ENCODE data around the gene ABAT.

Gene ABAT

GRCh38 chr16:8667492-8667891, 6.9 kb upstream of the ABAT start:
- TF ChIP-seq CTCF (IDR thresholded peaks at IDR 0.05; ENCODE audit: low read depth, low read length): no peak
- TF ChIP-seq MYC (IDR thresholded peaks at IDR 0.05; ENCODE audit: low read depth, low read length): no peak
- no peak for TF ChIP-seq POLR2A (IDR thresholded peaks at IDR 0.05; ENCODE audit: extremely low read depth, insufficient read length)
- TF ChIP-seq, protein P1, sequence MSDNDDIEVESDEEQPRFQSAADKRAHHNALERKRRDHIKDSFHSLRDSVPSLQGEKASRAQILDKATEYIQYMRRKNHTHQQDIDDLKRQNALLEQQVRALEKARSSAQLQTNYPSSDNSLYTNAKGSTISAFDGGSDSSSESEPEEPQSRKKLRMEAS (IDR thresholded peaks at IDR 0.05; ENCODE audit: low read depth, low read length): no peak
- no peak overlapping the region for H3K4me3 ChIP-seq (ENCODE audit: low read depth, low read length)
- DNase-seq (ENCODE audit: low read depth): no peak

GRCh38 chr16:8668113-8668512, 6.3 kb upstream of the ABAT start:
- H3K4me3 ChIP-seq (ENCODE audit: low read depth, low read length): no peak overlapping the region
- no peak for TF ChIP-seq POLR2A (IDR thresholded peaks at IDR 0.05; ENCODE audit: extremely low read depth, insufficient read length)
- no peak for TF ChIP-seq MYC (IDR thresholded peaks at IDR 0.05; ENCODE audit: low read depth, low read length)
- TF ChIP-seq, protein P1 (IDR thresholded peaks at IDR 0.05; ENCODE audit: low read depth, low read length): no peak
- TF ChIP-seq CTCF (IDR thresholded peaks at IDR 0.05; ENCODE audit: low read depth, low read length): no peak
- no peak for DNase-seq (ENCODE audit: low read depth)

- DNase-seq (ENCODE audit: low read depth): no peak
- H3K4me3 ChIP-seq (ENCODE audit: low read depth, low read length): no peak overlapping the region
- TF ChIP-seq POLR2A (IDR thresholded peaks at IDR 0.05; ENCODE audit: extremely low read depth, insufficient read length) (no peak), MYC (IDR thresholded peaks at IDR 0.05; ENCODE audit: low read depth, low read length) (no peak), CTCF (IDR thresholded peaks at IDR 0.05; ENCODE audit: low read depth, low read length) (no peak)
- TF ChIP-seq, protein P1 (IDR thresholded peaks at IDR 0.05; ENCODE audit: low read depth, low read length): no peak
Measured at GRCh38 chr16:8669481-8669880, 4.9 kb upstream of the ABAT start.

- no peak for DNase-seq (ENCODE audit: low read depth)
- TF ChIP-seq MYC (IDR thresholded peaks at IDR 0.05; ENCODE audit: low read depth, low read length) (no peak), POLR2A (IDR thresholded peaks at IDR 0.05; ENCODE audit: extremely low read depth, insufficient read length) (no peak), CTCF (IDR thresholded peaks at IDR 0.05; ENCODE audit: low read depth, low read length) (no peak)
- TF ChIP-seq, protein P1 (IDR thresholded peaks at IDR 0.05; ENCODE audit: low read depth, low read length): no peak
- no peak overlapping the region for H3K4me3 ChIP-seq (ENCODE audit: low read depth, low read length)
Measured at GRCh38 chr16:8670014-8670560, 4.3 kb upstream of the ABAT start.

GRCh38 chr16:8673611-8674412, 605 bp upstream of the ABAT start:
- no peak for DNase-seq (ENCODE audit: low read depth)
- no peak overlapping the region for H3K4me3 ChIP-seq (ENCODE audit: low read depth, low read length)
- TF ChIP-seq MYC (IDR thresholded peaks at IDR 0.05; ENCODE audit: low read depth, low read length) (no peak), CTCF (IDR thresholded peaks at IDR 0.05; ENCODE audit: low read depth, low read length) (no peak), POLR2A (IDR thresholded peaks at IDR 0.05; ENCODE audit: extremely low read depth, insufficient read length) (no peak)
- TF ChIP-seq, protein P1 (IDR thresholded peaks at IDR 0.05; ENCODE audit: low read depth, low read length): no peak
